Endothelial cell of umbilical vein (primary cell): Measurements from ENCODE around the gene CD101. TPM values are rescaled to one million over a fixed set of nuclear protein-coding genes. Genes with fewer than 3 reads are reported as not detected.

Experiments
- BruUV-seq: library from RNA; stranded (reverse); fragments of 400-500 nt; replicated peaks from 2 replicates; lab custom pipeline; 2021; lab: Mats Ljungman, UMichigan
- CTCF ChIA-PET: fragments of 300-600, 350-600 bp; sonication (Branson Sonifier 250); formaldehyde crosslinking; loops from one replicate; lab custom pipeline; 2021; ENCODE audit warnings: antibody characterized with exemption, inconsistent platforms; lab: Charles Lee
- POLR2A ChIA-PET: fragments of 300-600, 350-600 bp; sonication (Branson Sonifier 250); formaldehyde crosslinking; loops from one replicate; lab custom pipeline; 2021; ENCODE audit warnings: antibody characterized with exemption, inconsistent platforms; lab: Charles Lee
- DNase-seq: peaks from one replicate; pipeline ENCODE4 v3.0.0-alpha.2; 2011; ENCODE audit warnings: low read depth, low spot score
- FAIRE-seq: peaks from 2 replicates; lab custom pipeline; 2011; peaks lifted over from hg19 to GRCh38; lab: Jason Lieb, UNC
- H2AFZ ChIP-seq: 2 replicates; pipeline ENCODE4 v1.6.0; 2012; ENCODE audit warnings: low read depth, low read length, control low read depth, inconsistent platforms
- H3K27ac ChIP-seq: 2 replicates; pipeline ENCODE4 v1.5.1; 2011; ENCODE audit warnings: low read depth, mild to moderate bottlenecking, control low read depth, low read length, moderate library complexity; ENCODE audit not compliant: insufficient read depth
- H3K27me3 ChIP-seq, 2 experiments: 2 replicates each; pipeline versions ENCODE4 v1.6.0 to v1.6.1; 2011; ENCODE audit warnings: low read length in 2 of 2, mixed read lengths in 1 of 2; ENCODE audit not compliant: control insufficient read depth in 2 of 2, insufficient read depth in 2 of 2
- H3K36me3 ChIP-seq, 2 experiments: 2 replicates in 1 of 2; 3 replicates in 1 of 2; pipeline ENCODE4 v1.5.1; 2011; ENCODE audit warnings: low read length in 2 of 2, mild to moderate bottlenecking in 1 of 2, moderate library complexity in 1 of 2; ENCODE audit not compliant: control insufficient read depth in 2 of 2, insufficient read depth in 2 of 2; ENCODE audit errors: extremely low read depth in 1 of 2
- H3K4me1 ChIP-seq: 3 replicates; pipeline ENCODE4 v1.5.1; 2011; ENCODE audit warnings: mild to moderate bottlenecking, low read length; ENCODE audit not compliant: control insufficient read depth, insufficient read depth; ENCODE audit errors: extremely low read depth
- H3K4me2 ChIP-seq: 2 replicates; pipeline ENCODE4 v1.6.1; 2011; ENCODE audit warnings: low read length, control low read depth, mixed read lengths; ENCODE audit not compliant: insufficient read depth
- H3K4me3 ChIP-seq, 3 experiments: fragments of 200-600 bp in 1 of 3; sonication (generic), shearing (Covaris generic) in 1 of 3; replicated peaks in 1 of 3; 2 replicates each; pipeline ENCODE4 v1.5.1; 2011 to 2016; ENCODE audit warnings: control low read depth in 3 of 3, low read length in 3 of 3, mild to moderate bottlenecking in 2 of 3, inconsistent platforms in 1 of 3, low read depth in 1 of 3, moderate library complexity in 1 of 3; ENCODE audit not compliant: insufficient read depth in 1 of 3
- H3K79me2 ChIP-seq: 2 replicates; pipeline ENCODE4 v1.6.0; 2012; ENCODE audit warnings: low read length, inconsistent platforms; ENCODE audit not compliant: control insufficient read depth, insufficient read depth
- H3K9ac ChIP-seq: replicated peaks from 2 replicates; pipeline ENCODE3; 2011; ENCODE audit warnings: low read length, control low read depth; ENCODE audit not compliant: insufficient read depth; ENCODE audit errors: extremely low read depth
- H3K9me1 ChIP-seq: replicated peaks from 3 replicates; pipeline ENCODE4 v1.6.0; 2011; ENCODE audit warnings: mild to moderate bottlenecking, low read length; ENCODE audit not compliant: control insufficient read depth, insufficient read depth; ENCODE audit errors: extremely low read depth
- H3K9me3 ChIP-seq: replicated peaks from 2 replicates; pipeline ENCODE4 v1.5.1; 2012; ENCODE audit warnings: low read length, inconsistent platforms; ENCODE audit not compliant: control insufficient read depth, insufficient read depth
- H4K20me1 ChIP-seq: replicated peaks from 2 replicates; pipeline ENCODE3; 2011; ENCODE audit warnings: mild to moderate bottlenecking, low read length; ENCODE audit not compliant: control insufficient read depth, insufficient read depth; ENCODE audit errors: extremely low read depth
- CTCF ChIP-seq, 2 donors: IDR thresholded peaks; 1 replicate in 1 of 2; 2 replicates in 1 of 2; pipeline ENCODE4 v1.5.1; 2011; ENCODE audit warnings: low read length in 2 of 2, mild to moderate bottlenecking in 2 of 2, moderate library complexity in 2 of 2, control low read depth in 1 of 2, inconsistent platforms in 1 of 2, low read depth in 1 of 2; ENCODE audit not compliant: insufficient read depth in 1 of 2; ENCODE audit errors: extremely low read depth in 1 of 2
- EZH2 ChIP-seq: IDR thresholded peaks from 2 replicates; pipeline ENCODE4 v1.6.1; 2012; ENCODE audit warnings: borderline replicate concordance, low read depth, mild to moderate bottlenecking, moderate library complexity, low read length, inconsistent platforms; ENCODE audit not compliant: severe bottlenecking
- FOS ChIP-seq: IDR thresholded peaks from 2 replicates; pipeline ENCODE4 v1.6.1; 2011; ENCODE audit warnings: mild to moderate bottlenecking, low read length, moderate library complexity, borderline replicate concordance; ENCODE audit not compliant: insufficient read depth
- GATA2 ChIP-seq: IDR thresholded peaks from 2 replicates; pipeline ENCODE4 v1.7.0; 2011; ENCODE audit warnings: low read depth, mild to moderate bottlenecking, moderate library complexity, mixed read lengths, low read length; ENCODE audit not compliant: insufficient read length, insufficient read depth
- JUN ChIP-seq: IDR thresholded peaks from 2 replicates; pipeline ENCODE4 v1.6.1; 2011; ENCODE audit warnings: borderline replicate concordance, low read depth; ENCODE audit not compliant: insufficient read length, insufficient read depth
- MAX ChIP-seq: IDR thresholded peaks from 2 replicates; pipeline ENCODE4 v1.6.1; 2011; ENCODE audit not compliant: insufficient read depth, insufficient read length
- MYC ChIP-seq: IDR thresholded peaks from one replicate; pipeline ENCODE4 v1.6.1; 2011; ENCODE audit warnings: mild to moderate bottlenecking, low read depth, low read length
- POLR2A ChIP-seq: IDR thresholded peaks from 2 replicates; pipeline ENCODE4 v1.6.1; 2012; ENCODE audit warnings: low read depth, mild to moderate bottlenecking, control low read depth, low read length
- POLR2AphosphoS5 ChIP-seq: IDR thresholded peaks from 2 replicates; pipeline ENCODE4 v1.6.1; 2012; ENCODE audit warnings: low read depth, mild to moderate bottlenecking, control low read depth, low read length, moderate library complexity; ENCODE audit not compliant: insufficient read depth
- dilution Hi-C: fragments of 300-500 bp; cut with MboI; formaldehyde crosslinking; loops from one replicate; pipeline ENCODE4 v1.15.0; 2019; ENCODE audit warnings: low sequenced_read_pairs; ENCODE audit not compliant: extremely low pct_ligation_motif_present
- intact Hi-C: fragments of 100-400 bp; cut with micrococcal nuclease; formaldehyde crosslinking; loops from one replicate; pipeline ENCODE4 v1.10.0; 2022
- polyA plus RNA-seq, 4 experiments: library from polyadenylated mRNA; depleted of rRNA in 3 of 4; stranded (reverse) in 3 of 4; unstranded in 1 of 4; fragments of >200 nt; gene quantifications; 2 replicates each; pipeline versions ENCODE4 v1.2.1 to v1.2.3, GENCODE V29; 2011 to 2012; ENCODE audit warnings: missing spikeins in 1 of 4
- total RNA-seq: library from RNA; stranded (reverse); gene quantifications from 2 replicates; pipeline ENCODE4 v1.2.3, GENCODE V29; 2021

CD101 gene
- total and polyA plus RNA-seq, 2 donors (not counting 3 experiments of a cell fraction or from before 2014, with no cell fraction given), result 0.04 to 0.97 TPM

GRCh38 chr1:117051224-117052064, 49.9 kb downstream of the CD101 start:
- CTCF ChIA-PET, result interaction anchor here (0.7 to 2.5 kb wide), 4 partner anchors 9 to 477 kb away, joined by 3 to 14 read pairs (median 6); partner anchors contain the start of gene TTF2
- H3K4me2 ChIP-seq, result peak overlapping the region; percentile 37
- no peaks in the 10 kb centered on the region for H3K9me3 ChIP-seq
- no peaks in the 10 kb centered on the region for H3K36me3 ChIP-seq
- peak overlapping the region; percentile 88 for H2AFZ ChIP-seq
- dilution Hi-C loops (no loop called here), intact Hi-C loops (loop anchor here (1.0 kb wide), 1 partner anchor 25 kb away; no protein-coding TSS in a partner anchor)
- H4K20me1 ChIP-seq, result no peaks in the 10 kb centered on the region
- peak; percentile 55 for FAIRE-seq
- peaks cover 6% of the 10 kb centered on the region for H3K4me1 ChIP-seq
- no peaks in the 10 kb centered on the region for H3K79me2 ChIP-seq
- H3K9me1 ChIP-seq, result no peaks in the 10 kb centered on the region
- TF ChIP-seq GATA2 (no peak), FOS (no peak), CTCF (IDR thresholded peaks at IDR 0.05; ENCODE audit: extremely low read depth in 1 of 2, insufficient read depth in 1 of 2, low read depth in 1 of 2, low read length in 2 of 2) (no peak)
- H3K4me3 ChIP-seq, result no peak overlapping the region
- BruUV-seq, result no TSS peak
- no peaks in the 10 kb centered on the region for H3K27me3 ChIP-seq
- peak overlapping the region; percentile 16 for H3K27ac ChIP-seq
- peak overlapping the region; percentile 39 for H3K9ac ChIP-seq
- POLR2A ChIA-PET, result no interaction called here
- peak; percentile 32 for DNase-seq

GRCh38 chr1:117054068-117054467, 52.5 kb downstream of the CD101 start:
- H3K36me3 ChIP-seq, result no peaks in the 10 kb centered on the region
- H3K27me3 ChIP-seq, result no peaks in the 10 kb centered on the region
- H3K4me2 ChIP-seq, result no peak overlapping the region
- H3K4me1 ChIP-seq, result peaks cover 10% of the 10 kb centered on the region
- no TSS peak for BruUV-seq
- intact Hi-C loops, result no loop called here
- H2AFZ ChIP-seq, result no peak overlapping the region
- H3K9ac ChIP-seq, result no peak overlapping the region
- no peaks in the 10 kb centered on the region for H4K20me1 ChIP-seq
- no peak overlapping the region for H3K27ac ChIP-seq
- dilution Hi-C loops, result no loop called here
- POLR2A ChIA-PET, result no interaction called here
- H3K79me2 ChIP-seq, result no peaks in the 10 kb centered on the region
- CTCF ChIA-PET, result interaction anchor here (0.9 to 2.8 kb wide), 5 partner anchors 200 to 329 kb away, joined by 3 to 31 read pairs (median 4); no protein-coding TSS in a partner anchor
- no peak overlapping the region for H3K4me3 ChIP-seq
- FAIRE-seq (no peak), DNase-seq (no peak)
- TF ChIP-seq MYC (no peak), EZH2 (no peak), FOS (no peak), MAX (no peak), POLR2AphosphoS5 (no peak), POLR2A (no peak), CTCF (IDR thresholded peaks at IDR 0.05; ENCODE audit: extremely low read depth in 1 of 2, insufficient read depth in 1 of 2, low read depth in 1 of 2, low read length in 2 of 2) (no peak), JUN (no peak), GATA2 (no peak)
- no peaks in the 10 kb centered on the region for H3K9me3 ChIP-seq
- H3K9me1 ChIP-seq, result no peaks in the 10 kb centered on the region
